Sigmoid colon (tissue), 7 donors: Measurements from ENCODE around the gene HNRNPC. TPM values are rescaled to one million over a fixed set of nuclear protein-coding genes. Genes with fewer than 3 reads are reported as not detected.
"Not testable (repeated sequence)": the region's sequence is repeated elsewhere in the genome, so short reads cannot be mapped to it uniquely, and the experiment has no call there.

ENCODE experiments used
- DNase-seq: peaks from one replicate; pipeline ENCODE4 v3.0.0-alpha.2; 2019
- H3K27ac ChIP-seq, 4 donors: fragments of 200-600 bp; sonication (generic); one replicate each; pipeline ENCODE4 v1.5.1; 2016 to 2019; ENCODE audit warnings: mild to moderate bottlenecking in 1 of 4
- H3K27me3 ChIP-seq, 3 donors: fragments of 200-600 bp; sonication (generic); one replicate each; pipeline ENCODE4 v1.5.1; 2019; ENCODE audit warnings: mild to moderate bottlenecking in 1 of 3
- H3K36me3 ChIP-seq, 4 donors: fragments of 200-600 bp; sonication (generic); one replicate each; pipeline ENCODE4 v1.5.1; 2016 to 2019
- H3K4me1 ChIP-seq, 4 donors: fragments of 200-600 bp; sonication (generic); one replicate each; pipeline ENCODE4 v1.5.1; 2017 to 2019
- H3K4me3 ChIP-seq, 4 donors: fragments of 200-600 bp; sonication (generic); one replicate each; pipeline ENCODE4 v1.5.1; 2017 to 2019; ENCODE audit warnings: mild to moderate bottlenecking in 2 of 4, moderate library complexity in 1 of 4
- H3K9me3 ChIP-seq, 4 donors: fragments of 200-600 bp in 3 of 4; sonication (generic) in 3 of 4; one replicate each; pipeline versions ENCODE4 v1.5.1 to v1.6.1; 2013 to 2019
- EP300 ChIP-seq, 4 donors: sonication (generic); formaldehyde crosslinking; IDR thresholded peaks; one replicate each; pipeline ENCODE4 v1.6.1; 2017; ENCODE audit warnings: antibody characterized with exemption in 4 of 4
- POLR2A ChIP-seq, 2 donors: fragments of 450-650 bp; IDR thresholded peaks; one replicate each; pipeline ENCODE4 v1.6.1; 2016; ENCODE audit warnings: antibody characterized with exemption in 2 of 2, mild to moderate bottlenecking in 2 of 2, moderate library complexity in 2 of 2
- POLR2AphosphoS5 ChIP-seq, 4 donors: sonication (generic); formaldehyde crosslinking; IDR thresholded peaks; one replicate each; pipeline ENCODE4 v1.6.1; 2017; ENCODE audit warnings: antibody characterized with exemption in 4 of 4
- WGBS, 2 donors: extraction: QIAGEN DNeasy Blood & Tissue Kit; methylation state at CpG; one replicate each; pipeline ENCODE4 v1.1.7; 2013; 5-methylcytosine and 5-hydroxymethylcytosine counted together
- intact Hi-C: fragments of 100-400 bp; cut with DNase I; formaldehyde crosslinking; loops from one replicate; pipeline ENCODE4 v1.15.1; 2023
- polyA plus RNA-seq, 3 donors: library from polyadenylated mRNA; stranded (reverse); fragments of 200-250 nt; gene quantifications; one replicate each; pipeline ENCODE4 v1.2.3, GENCODE V29; 2013
- total RNA-seq, 4 donors: library from RNA; depleted of rRNA; stranded (reverse); fragments of >200 nt; gene quantifications; one replicate each; pipeline ENCODE4 v1.1.0, GENCODE V29; 2016
- TF ChIP-seq, protein P1 (sequence below), 4 experiments: fragments of 450-650 bp in 3 of 4; fragments of 200-600 bp in 1 of 4; IDR thresholded peaks; one replicate each; pipeline ENCODE4 v1.5.1; 2016 to 2019; ENCODE audit warnings: antibody characterized with exemption in 4 of 4, mild to moderate bottlenecking in 3 of 4, moderate library complexity in 2 of 4
- donor health status: healthy with polysubstance abuse.
- donor health status: Bipolar disorder and iron deficiency.
- donor health status: healthy.

Gene HNRNPC
- total and polyA plus RNA-seq, 7 donors, result 365 to 645 (median 419) TPM

- intact Hi-C loops, result no loop called here
- 83 to 92% methylated on average over 8 of the region's 8 CpGs for WGBS, 2 donors
- Histone ChIP-seq H3K27me3 (no peaks in the 10 kb centered on the region), H3K36me3 (peaks cover 0 to 84% (median 35%) of the 10 kb centered on the region in 4 donors), H3K27ac (no peak overlapping the region), H3K9me3 (no peaks in the 10 kb centered on the region), H3K4me1 (peaks cover 0 to 21% (median 12%) of the 10 kb centered on the region in 4 donors), H3K4me3 (no peak overlapping the region)
- TF ChIP-seq POLR2A (IDR thresholded peaks at IDR 0.05) (no peak), POLR2AphosphoS5 (IDR thresholded peaks at IDR 0.05) (no peak), EP300 (IDR thresholded peaks at IDR 0.05) (no peak)
- TF ChIP-seq, protein P1, sequence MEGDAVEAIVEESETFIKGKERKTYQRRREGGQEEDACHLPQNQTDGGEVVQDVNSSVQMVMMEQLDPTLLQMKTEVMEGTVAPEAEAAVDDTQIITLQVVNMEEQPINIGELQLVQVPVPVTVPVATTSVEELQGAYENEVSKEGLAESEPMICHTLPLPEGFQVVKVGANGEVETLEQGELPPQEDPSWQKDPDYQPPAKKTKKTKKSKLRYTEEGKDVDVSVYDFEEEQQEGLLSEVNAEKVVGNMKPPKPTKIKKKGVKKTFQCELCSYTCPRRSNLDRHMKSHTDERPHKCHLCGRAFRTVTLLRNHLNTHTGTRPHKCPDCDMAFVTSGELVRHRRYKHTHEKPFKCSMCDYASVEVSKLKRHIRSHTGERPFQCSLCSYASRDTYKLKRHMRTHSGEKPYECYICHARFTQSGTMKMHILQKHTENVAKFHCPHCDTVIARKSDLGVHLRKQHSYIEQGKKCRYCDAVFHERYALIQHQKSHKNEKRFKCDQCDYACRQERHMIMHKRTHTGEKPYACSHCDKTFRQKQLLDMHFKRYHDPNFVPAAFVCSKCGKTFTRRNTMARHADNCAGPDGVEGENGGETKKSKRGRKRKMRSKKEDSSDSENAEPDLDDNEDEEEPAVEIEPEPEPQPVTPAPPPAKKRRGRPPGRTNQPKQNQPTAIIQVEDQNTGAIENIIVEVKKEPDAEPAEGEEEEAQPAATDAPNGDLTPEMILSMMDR (IDR thresholded peaks at IDR 0.05), result no peak
- DNase-seq, result no peak
These were observed 42.8 kb downstream of the HNRNPC start for GRCh38 chr14:21226467-21226866.

DNA sequence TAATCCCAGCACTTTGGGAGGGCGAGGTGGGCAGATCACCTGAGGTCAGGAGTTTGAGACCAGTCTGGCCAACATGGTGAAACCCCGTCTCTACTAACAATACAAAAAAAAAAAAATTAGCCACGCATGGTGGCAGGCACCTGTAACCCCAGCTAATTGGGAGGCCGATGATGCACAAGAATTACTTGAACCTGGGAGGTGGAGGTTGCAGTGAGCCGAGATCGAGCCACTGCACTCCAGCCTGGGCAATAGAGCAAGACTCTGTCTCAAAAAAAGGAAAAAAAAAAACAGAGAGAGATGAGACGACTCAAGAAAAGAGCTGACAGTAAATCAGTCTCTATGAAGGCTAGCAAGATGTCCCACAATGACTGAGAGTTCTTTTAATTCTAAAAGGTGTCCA lies 44.1 kb downstream of the HNRNPC start:
- WGBS, 2 donors, result 90 to 94% methylated on average over 7 of the region's 7 CpGs
- Histone ChIP-seq H3K4me1 (peaks cover 0 to 16% (median 8%) of the 10 kb centered on the region in 4 donors), H3K36me3 (peaks cover 0 to 84% (median 32%) of the 10 kb centered on the region in 4 donors)
- H3K27me3 ChIP-seq, intact Hi-C loops, H3K27ac ChIP-seq, DNase-seq, H3K4me3 ChIP-seq, H3K9me3 ChIP-seq: not testable (repeated sequence)

DNA sequence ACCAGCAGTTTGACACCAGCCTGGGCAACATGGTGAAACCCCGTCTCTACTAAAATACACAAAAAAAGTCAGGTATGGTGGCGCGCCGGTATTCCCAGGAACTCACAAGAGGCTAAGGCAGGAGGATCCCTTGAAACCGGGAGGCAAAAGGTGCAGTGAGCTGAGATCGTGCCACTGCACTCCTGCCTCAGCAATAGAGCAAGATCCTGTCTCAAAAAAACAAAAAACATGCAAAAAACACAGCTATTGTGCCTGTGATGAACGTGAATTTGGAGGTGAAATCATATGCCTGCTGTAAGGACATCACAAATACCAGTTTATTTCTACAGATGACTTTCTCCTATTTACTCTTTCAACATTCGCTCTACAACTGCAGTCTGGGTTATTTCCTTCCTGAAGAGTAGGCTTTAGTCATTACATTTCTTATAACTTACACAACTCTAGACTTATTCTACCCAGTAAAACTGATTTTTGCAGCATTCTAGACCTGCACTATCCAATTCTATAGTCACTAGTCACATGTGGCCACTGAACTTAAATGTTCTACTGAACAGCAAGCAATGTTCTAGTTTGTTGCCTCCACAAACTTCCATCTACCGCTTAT lies 48.3 kb downstream of the HNRNPC start:
- H3K9me3 ChIP-seq, result no peaks in the 10 kb centered on the region
- peaks cover 0 to 50% (median 34%) of the 10 kb centered on the region in 4 donors for H3K4me1 ChIP-seq
- intact Hi-C loops, result no loop called here
- 89 to 90% methylated on average over 9 of the region's 9 CpGs for WGBS, 2 donors
- no peak for DNase-seq
- H3K36me3 ChIP-seq, result peaks cover 4 to 74% (median 17%) of the 10 kb centered on the region in 4 donors
- no peak overlapping the region for H3K4me3 ChIP-seq
- no peak overlapping the region for H3K27ac ChIP-seq
- H3K27me3 ChIP-seq, result no peaks in the 10 kb centered on the region
- TF ChIP-seq EP300 (IDR thresholded peaks at IDR 0.05) (no peak), POLR2AphosphoS5 (IDR thresholded peaks at IDR 0.05) (no peak), POLR2A (IDR thresholded peaks at IDR 0.05) (no peak)
- TF ChIP-seq, protein P1 (IDR thresholded peaks at IDR 0.05), result no peak

GRCh38 chr14:21219561-21220111 lies 49.6 kb downstream of the HNRNPC start:
- Histone ChIP-seq H3K4me1 (peaks cover 0 to 54% (median 31%) of the 10 kb centered on the region in 4 donors), H3K9me3 (no peaks in the 10 kb centered on the region), H3K36me3 (peaks cover 3 to 70% (median 12%) of the 10 kb centered on the region in 4 donors), H3K27ac (peak overlapping the region in 1 of 4 donors; percentile 12), H3K4me3 (no peak overlapping the region), H3K27me3 (no peaks in the 10 kb centered on the region)
- DNase-seq, result no peak
- TF ChIP-seq POLR2A (IDR thresholded peaks at IDR 0.05) (no peak), EP300 (IDR thresholded peaks at IDR 0.05) (no peak), POLR2AphosphoS5 (IDR thresholded peaks at IDR 0.05) (no peak)
- TF ChIP-seq, protein P1 (IDR thresholded peaks at IDR 0.05), result no peak
- 67 to 73% methylated on average over 4 of the region's 4 CpGs for WGBS, 2 donors
- intact Hi-C loops, result no loop called here

- H3K36me3 ChIP-seq, result peaks cover 3 to 71% (median 13%) of the 10 kb centered on the region in 4 donors
- intact Hi-C loops, result no loop called here
- no peaks in the 10 kb centered on the region for H3K27me3 ChIP-seq
- WGBS, 2 donors, result 72 to 80% methylated on average over 2 of the region's 2 CpGs
- TF ChIP-seq EP300 (IDR thresholded peaks at IDR 0.05) (no peak), POLR2AphosphoS5 (IDR thresholded peaks at IDR 0.05) (no peak), POLR2A (IDR thresholded peaks at IDR 0.05) (no peak)
- TF ChIP-seq, protein P1 (IDR thresholded peaks at IDR 0.05), result no peak
- no peaks in the 10 kb centered on the region for H3K9me3 ChIP-seq
- DNase-seq, result no peak
- no peak overlapping the region for H3K4me3 ChIP-seq
- no peak overlapping the region for H3K27ac ChIP-seq
- H3K4me1 ChIP-seq, result peaks cover 0 to 55% (median 31%) of the 10 kb centered on the region in 4 donors
These were observed 50.1 kb downstream of the HNRNPC start for GRCh38 chr14:21219120-21219519.
